Mesothelial cell of epicardium (in vitro differentiated cells): ENCODE results near the gene PIK3AP1. TPM values are rescaled to one million over a fixed set of nuclear protein-coding genes. Genes with fewer than 3 reads are reported as not detected.

ENCODE experiments used
- DNase-seq, 2 experiments: peaks; one replicate each; pipeline ENCODE4 v3.0.0; 2021; ENCODE audit warnings: low spot score in 2 of 2; ENCODE audit not compliant: unreplicated experiment in 2 of 2
- H3K27ac Mint-ChIP-seq: 2 replicates; pipeline ENCODE4 v1.8.0; 2021; ENCODE audit warnings: mixed read lengths
- H3K27me3 Mint-ChIP-seq: 2 replicates; pipeline ENCODE4 v1.8.0; 2021; ENCODE audit warnings: low read depth, mixed read lengths
- H3K36me3 Mint-ChIP-seq: 2 replicates; pipeline ENCODE4 v1.8.0; 2021; ENCODE audit warnings: mixed read lengths
- H3K4me1 Mint-ChIP-seq: 2 replicates; pipeline ENCODE4 v1.8.0; 2021; ENCODE audit warnings: mixed read lengths
- H3K4me3 Mint-ChIP-seq: 2 replicates; pipeline ENCODE4 v1.8.0; 2021; ENCODE audit warnings: mild to moderate bottlenecking, moderate library complexity, mixed read lengths
- H3K9me3 Mint-ChIP-seq: 2 replicates; pipeline ENCODE4 v1.8.0; 2021; ENCODE audit warnings: mixed read lengths
- total RNA-seq: library from RNA; stranded (reverse); gene quantifications from 3 replicates; pipeline ENCODE4 v1.2.1, GENCODE V29; 2021
- TF ChIP-seq, protein P1 (sequence below): fragments of 200-600 bp; sonication (generic); IDR thresholded peaks from one replicate; pipeline ENCODE4 v1.5.0; 2021; ENCODE audit warnings: antibody characterized with exemption; ENCODE audit not compliant: unreplicated experiment

The PIK3AP1 gene
- total RNA-seq, 1 donor from 2014 or later: 0.36 TPM

DNA sequence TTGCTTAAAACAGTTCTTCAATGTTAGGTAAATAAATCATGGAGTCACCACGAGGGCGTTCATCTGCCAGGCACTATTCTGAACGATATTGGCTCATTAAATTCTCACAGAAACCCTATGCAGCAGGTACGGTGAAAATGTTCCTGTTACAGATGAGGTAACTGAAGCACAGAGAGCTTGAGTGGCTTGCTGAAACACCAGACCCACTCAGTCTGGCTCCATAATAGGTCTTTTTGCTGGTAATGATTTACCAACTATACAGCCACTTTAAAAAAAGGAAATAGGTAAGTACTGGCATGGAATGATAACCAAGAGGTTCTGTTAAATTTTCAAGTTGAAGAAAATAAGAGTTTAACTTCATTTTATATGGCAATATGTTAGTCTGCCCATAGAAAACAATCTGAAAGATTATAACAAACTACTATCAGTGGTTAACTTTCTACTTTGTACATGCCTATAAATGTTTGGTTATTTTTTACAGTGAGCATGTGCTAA, 132.2 kb downstream of the PIK3AP1 start:
- DNase-seq: no peak
- Mint-ChIP-seq H3K36me3 (no peaks in the 10 kb centered on the region), H3K9me3 (no peaks in the 10 kb centered on the region), H3K4me3 (no peak overlapping the region), H3K27me3 (peaks cover 6% of the 10 kb centered on the region), H3K27ac (no peak overlapping the region), H3K4me1 (peaks cover 24% of the 10 kb centered on the region)
- TF ChIP-seq, protein P1, sequence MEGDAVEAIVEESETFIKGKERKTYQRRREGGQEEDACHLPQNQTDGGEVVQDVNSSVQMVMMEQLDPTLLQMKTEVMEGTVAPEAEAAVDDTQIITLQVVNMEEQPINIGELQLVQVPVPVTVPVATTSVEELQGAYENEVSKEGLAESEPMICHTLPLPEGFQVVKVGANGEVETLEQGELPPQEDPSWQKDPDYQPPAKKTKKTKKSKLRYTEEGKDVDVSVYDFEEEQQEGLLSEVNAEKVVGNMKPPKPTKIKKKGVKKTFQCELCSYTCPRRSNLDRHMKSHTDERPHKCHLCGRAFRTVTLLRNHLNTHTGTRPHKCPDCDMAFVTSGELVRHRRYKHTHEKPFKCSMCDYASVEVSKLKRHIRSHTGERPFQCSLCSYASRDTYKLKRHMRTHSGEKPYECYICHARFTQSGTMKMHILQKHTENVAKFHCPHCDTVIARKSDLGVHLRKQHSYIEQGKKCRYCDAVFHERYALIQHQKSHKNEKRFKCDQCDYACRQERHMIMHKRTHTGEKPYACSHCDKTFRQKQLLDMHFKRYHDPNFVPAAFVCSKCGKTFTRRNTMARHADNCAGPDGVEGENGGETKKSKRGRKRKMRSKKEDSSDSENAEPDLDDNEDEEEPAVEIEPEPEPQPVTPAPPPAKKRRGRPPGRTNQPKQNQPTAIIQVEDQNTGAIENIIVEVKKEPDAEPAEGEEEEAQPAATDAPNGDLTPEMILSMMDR: no peak

DNA sequence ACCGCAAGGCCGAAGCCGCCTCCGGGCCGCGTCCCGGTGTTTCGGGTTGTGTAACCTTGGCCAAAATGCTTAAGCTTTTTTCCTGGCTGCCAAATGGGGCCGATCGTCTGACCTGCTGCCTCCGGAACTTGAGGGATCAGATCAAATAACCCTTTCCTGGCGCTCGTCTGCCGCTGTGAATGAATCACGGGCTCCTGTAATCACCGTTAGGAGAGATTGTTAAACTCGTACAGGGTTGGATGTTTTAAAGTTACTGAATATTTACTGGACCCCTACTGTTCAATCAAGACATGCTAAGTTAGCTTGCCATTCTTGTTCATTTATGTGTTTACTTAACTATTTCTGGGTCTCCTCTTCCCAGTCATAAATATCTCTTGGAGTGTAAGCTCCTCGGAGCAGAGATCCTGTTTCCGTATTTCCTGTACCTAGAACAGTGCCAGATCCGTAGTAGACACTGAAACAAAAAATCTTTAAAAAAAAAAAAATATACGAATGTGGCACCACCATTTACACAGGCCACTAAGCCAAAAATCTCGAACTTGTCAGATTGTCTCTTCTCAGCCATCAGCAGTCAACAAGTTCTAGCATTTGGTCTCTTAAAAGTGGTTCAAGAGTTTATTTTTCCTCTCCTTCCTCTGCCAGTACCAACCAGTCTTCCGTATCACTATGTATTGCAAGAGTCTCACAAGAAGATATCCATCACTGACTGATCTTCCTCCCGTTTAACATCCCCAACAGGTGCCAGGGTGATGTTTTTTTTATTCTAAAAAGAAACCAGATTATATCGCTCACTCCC, 132.9 kb downstream of the PIK3AP1 start:
- no peak for DNase-seq
- Mint-ChIP-seq H3K27ac (no peak overlapping the region), H3K4me1 (peaks cover 25% of the 10 kb centered on the region), H3K4me3 (no peak overlapping the region), H3K36me3 (no peaks in the 10 kb centered on the region), H3K27me3 (peaks cover 6% of the 10 kb centered on the region), H3K9me3 (no peaks in the 10 kb centered on the region)
- TF ChIP-seq, protein P1: no peak

DNA sequence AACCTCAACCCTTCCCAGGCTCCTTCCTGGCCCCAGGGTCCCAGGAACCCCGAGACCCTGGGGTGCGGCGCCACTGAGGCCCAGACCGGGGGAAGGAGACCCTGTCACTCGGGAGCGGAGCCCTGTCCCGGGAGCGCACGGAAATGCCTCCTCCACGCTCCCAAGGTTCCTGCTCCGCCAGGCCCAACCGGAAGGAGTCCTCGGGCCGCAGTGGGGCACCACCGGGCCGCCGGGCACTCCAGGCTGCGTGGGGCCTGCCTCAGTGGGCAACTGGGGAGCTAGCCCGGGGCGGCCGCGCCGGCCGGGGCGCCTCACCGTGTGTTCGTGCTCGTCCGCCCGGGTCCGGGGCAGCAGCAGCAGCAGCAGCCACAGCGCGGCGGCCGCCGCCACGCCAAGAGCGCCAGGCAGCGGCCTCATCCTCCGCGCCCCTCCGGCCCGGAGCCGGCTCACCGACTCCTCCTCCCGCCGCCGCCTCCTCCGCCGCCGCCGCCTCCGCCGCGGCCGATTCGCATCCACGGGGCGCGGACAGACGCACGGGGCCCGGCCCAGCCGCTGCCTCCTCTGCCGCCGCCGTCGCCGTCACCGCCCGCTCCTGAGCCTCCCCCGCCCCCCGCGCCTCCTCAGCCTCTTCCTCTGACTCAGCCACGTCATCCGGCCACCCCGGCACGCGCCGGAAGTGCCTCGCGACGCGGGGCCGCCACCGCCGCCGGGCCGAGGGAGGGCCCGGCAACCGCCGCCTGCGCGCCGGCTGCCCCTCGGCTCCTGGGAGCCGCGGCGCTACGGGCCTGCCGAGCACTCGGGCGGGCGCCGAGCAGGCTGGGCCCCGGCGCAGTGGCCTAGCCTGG, 133.7 kb downstream of the PIK3AP1 start, which contains the start of gene TM9SF3:
TM9SF3 (minus strand) TSS at position 594 of the 845 bp plus-strand sequence; CDS start at position 417, 177 bp downstream.
- peaks cover 29% of the 10 kb centered on the region for H3K4me1 Mint-ChIP-seq
- H3K36me3 Mint-ChIP-seq: no peaks in the 10 kb centered on the region
- H3K4me3 Mint-ChIP-seq: peak within 1 kb of the TSS; percentile 88
- peak; percentile 84 to 88 for DNase-seq
- peaks cover 3% of the 10 kb centered on the region for H3K27me3 Mint-ChIP-seq
- H3K27ac Mint-ChIP-seq: peak within 1 kb of the TSS; percentile 97
- TF ChIP-seq, protein P1: no peak
- H3K9me3 Mint-ChIP-seq: no peaks in the 10 kb centered on the region

DNA sequence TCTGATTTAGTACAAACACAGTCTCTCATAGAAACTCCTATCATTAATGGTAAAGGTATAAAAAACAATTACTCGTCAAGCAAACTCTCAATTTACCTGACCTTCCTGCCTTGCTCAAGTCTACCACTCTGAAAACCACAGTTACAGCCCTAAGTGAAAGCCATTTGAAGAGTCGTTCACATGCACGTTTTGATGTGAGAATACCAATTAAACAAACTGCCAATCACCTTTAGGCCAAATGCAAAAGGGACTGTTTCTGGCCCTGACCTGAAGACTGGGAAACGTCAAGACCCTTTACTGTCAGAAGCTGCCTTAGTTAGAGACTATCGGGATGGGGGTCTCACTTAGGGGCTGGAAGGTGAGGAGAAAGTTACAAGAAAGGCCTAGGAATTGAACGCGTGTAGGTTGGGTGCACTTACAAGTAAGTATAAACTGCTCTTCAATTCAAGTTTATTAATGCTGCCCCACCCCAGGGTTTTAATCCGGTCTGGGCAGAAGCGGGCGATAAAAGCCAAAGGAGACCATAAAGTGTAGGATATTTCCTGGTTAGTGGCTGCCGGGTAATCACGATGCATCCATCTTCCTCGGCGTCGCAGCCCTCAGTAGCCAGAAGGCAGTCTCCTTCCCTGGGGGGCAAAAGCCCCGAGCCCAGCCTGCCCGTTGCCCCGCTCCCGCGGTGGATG, 134.4 kb downstream of the PIK3AP1 start:
- no peak for DNase-seq
- peak overlapping the region; percentile 88 for H3K4me3 Mint-ChIP-seq
- no peaks in the 10 kb centered on the region for H3K9me3 Mint-ChIP-seq
- TF ChIP-seq, protein P1: no peak
- H3K36me3 Mint-ChIP-seq: no peaks in the 10 kb centered on the region
- peak overlapping the region; percentile 97 for H3K27ac Mint-ChIP-seq
- peaks cover 34% of the 10 kb centered on the region for H3K4me1 Mint-ChIP-seq
- peaks cover 3% of the 10 kb centered on the region for H3K27me3 Mint-ChIP-seq

DNA sequence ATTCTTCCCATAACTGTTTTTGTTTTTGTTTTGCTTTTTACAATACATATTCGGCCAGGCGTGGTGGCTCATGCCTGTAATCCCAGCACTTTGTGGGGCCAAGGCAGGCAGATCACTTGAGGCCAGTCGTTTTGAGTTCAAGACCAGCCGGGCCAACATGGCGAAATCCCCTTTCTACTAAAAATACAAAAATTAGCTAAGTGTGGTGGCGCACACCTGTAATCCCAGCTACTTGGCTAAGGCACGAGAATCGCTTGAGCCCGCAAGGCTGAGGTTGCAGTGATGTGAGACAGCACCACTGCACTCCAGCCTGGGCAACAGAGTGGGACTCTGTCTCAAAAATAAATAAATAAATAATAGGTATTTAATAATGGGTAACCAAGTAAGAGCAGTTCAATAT, 135.8 kb downstream of the PIK3AP1 start:
- H3K4me3 Mint-ChIP-seq: no peak overlapping the region
- TF ChIP-seq, protein P1: no peak
- H3K27ac Mint-ChIP-seq: peak overlapping the region; percentile 30
- H3K4me1 Mint-ChIP-seq: peaks cover 43% of the 10 kb centered on the region
- no peak for DNase-seq
- H3K9me3 Mint-ChIP-seq: peaks cover 3% of the 10 kb centered on the region
- peaks cover 2% of the 10 kb centered on the region for H3K36me3 Mint-ChIP-seq
- H3K27me3 Mint-ChIP-seq: no peaks in the 10 kb centered on the region
